ENCODE results near the gene NCKIPSD. TPM values are rescaled to one million over a fixed set of nuclear protein-coding genes. Genes with fewer than 3 reads are reported as not detected.

Gene NCKIPSD
- total RNA-seq, 1 donor from 2014 or later, result 33.5 TPM

- H3K4me3 Mint-ChIP-seq, result no peak overlapping the region
- no peak for TF ChIP-seq CTCF (IDR thresholded peaks at IDR 0.05; ENCODE audit: unreplicated experiment)
Measured at GRCh38 chr3:48633256-48633655, 52.5 kb downstream of the NCKIPSD start.

GRCh38 chr3:48631516-48632448 lies 53.9 kb downstream of the NCKIPSD start:
- no peak overlapping the region for H3K27ac Mint-ChIP-seq
- no peak overlapping the region for H3K4me3 Mint-ChIP-seq
- H3K4me1 Mint-ChIP-seq, result peaks cover 16% of the 10 kb centered on the region

More at GRCh38 chr3:48633256-48633655, 52.5 kb downstream of the NCKIPSD start:
- Mint-ChIP-seq H3K27me3 (ENCODE audit: low read depth) (peaks cover 1% of the 10 kb centered on the region), H3K27ac (no peak overlapping the region), H3K4me1 (peaks cover 21% of the 10 kb centered on the region), H3K36me3 (peaks cover 10% of the 10 kb centered on the region), H3K9me3 (no peaks in the 10 kb centered on the region)
- no peak for DNase-seq (ENCODE audit: low spot score in 2 of 2, unreplicated experiment in 2 of 2)

GRCh38 chr3:48630833-48631232 lies 54.9 kb downstream of the NCKIPSD start:
- no peak for DNase-seq (ENCODE audit: low spot score in 2 of 2, unreplicated experiment in 2 of 2)
- TF ChIP-seq CTCF (IDR thresholded peaks at IDR 0.05; ENCODE audit: unreplicated experiment), result no peak
- H3K27me3 Mint-ChIP-seq (ENCODE audit: low read depth), result peaks cover 1% of the 10 kb centered on the region
- peaks cover 21% of the 10 kb centered on the region for H3K36me3 Mint-ChIP-seq
- H3K4me3 Mint-ChIP-seq, result no peak overlapping the region
- peaks cover 9% of the 10 kb centered on the region for H3K4me1 Mint-ChIP-seq
- no peaks in the 10 kb centered on the region for H3K9me3 Mint-ChIP-seq
- no peak overlapping the region for H3K27ac Mint-ChIP-seq

More at GRCh38 chr3:48631516-48632448, 53.9 kb downstream of the NCKIPSD start:
- H3K36me3 Mint-ChIP-seq, result peaks cover 17% of the 10 kb centered on the region
- DNase-seq (ENCODE audit: low spot score in 2 of 2, unreplicated experiment in 2 of 2), result no peak
- no peak for TF ChIP-seq CTCF (IDR thresholded peaks at IDR 0.05; ENCODE audit: unreplicated experiment)
- H3K27me3 Mint-ChIP-seq (ENCODE audit: low read depth), result peaks cover 1% of the 10 kb centered on the region
- no peaks in the 10 kb centered on the region for H3K9me3 Mint-ChIP-seq

- Mint-ChIP-seq H3K4me1 (peaks cover 7% of the 10 kb centered on the region), H3K4me3 (no peak overlapping the region), H3K27ac (no peak overlapping the region), H3K36me3 (peaks cover 21% of the 10 kb centered on the region), H3K9me3 (no peaks in the 10 kb centered on the region), H3K27me3 (ENCODE audit: low read depth) (peaks cover 1% of the 10 kb centered on the region)
- no peak for DNase-seq (ENCODE audit: low spot score in 2 of 2, unreplicated experiment in 2 of 2)
- TF ChIP-seq CTCF (IDR thresholded peaks at IDR 0.05; ENCODE audit: unreplicated experiment), result no peak
Measured at GRCh38 chr3:48630407-48630806, 55.3 kb downstream of the NCKIPSD start.

GRCh38 chr3:48629894-48630293 lies 55.8 kb downstream of the NCKIPSD start:
- no peak for TF ChIP-seq CTCF (IDR thresholded peaks at IDR 0.05; ENCODE audit: unreplicated experiment)
- H3K4me3 Mint-ChIP-seq, result no peak overlapping the region
- H3K9me3 Mint-ChIP-seq, result no peaks in the 10 kb centered on the region
- peaks cover 21% of the 10 kb centered on the region for H3K36me3 Mint-ChIP-seq
- peaks cover 1% of the 10 kb centered on the region for H3K27me3 Mint-ChIP-seq (ENCODE audit: low read depth)
- H3K4me1 Mint-ChIP-seq, result peaks cover 7% of the 10 kb centered on the region
- no peak for DNase-seq (ENCODE audit: low spot score in 2 of 2, unreplicated experiment in 2 of 2)
- no peak overlapping the region for H3K27ac Mint-ChIP-seq
